ENCODE measurements around the gene ADAMTS12. TPM values are rescaled to one million over a fixed set of nuclear protein-coding genes. Genes with fewer than 3 reads are reported as not detected.
A peak's percentile ranks its signal among the peaks of the same experiment; 100 is the strongest.

The ADAMTS12 gene
- total and polyA plus RNA-seq, 10 of the 15 experiments (the other 5 are each of a cell fraction or from before 2014, with no cell fraction given): 0.11 to 35.8 (median 20.7) TPM

DNA sequence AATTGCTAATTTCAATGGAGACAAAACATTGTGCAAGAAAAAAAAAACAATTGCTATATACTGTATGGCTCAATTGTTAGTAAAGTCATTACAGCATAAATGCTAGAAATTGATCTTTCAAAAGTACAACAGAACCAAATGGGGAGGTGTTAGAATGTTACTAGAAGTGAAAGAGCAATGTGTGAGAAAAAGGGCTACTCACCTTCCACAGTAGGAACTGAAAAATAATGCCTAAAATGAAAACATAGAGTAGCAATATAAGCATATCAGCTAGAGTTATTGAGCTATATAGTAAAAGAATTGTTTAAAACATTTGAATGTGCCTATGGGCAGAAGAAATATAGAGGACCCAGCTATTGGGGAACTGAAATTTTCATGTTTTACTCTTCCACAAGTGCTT, 33.5 kb upstream of the ADAMTS12 start:
- H3K9ac ChIP-seq (ENCODE audit: control insufficient read depth, insufficient read depth, low read length): no peak overlapping the region
- ChIA-PET SMC1A (ENCODE audit: uncharacterized antibody, unreplicated experiment) (interaction anchor here (0.6 to 7.0 kb wide), 11 partner anchors 9 to 486 kb away, joined by 3 to 46 read pairs (median 4); partner anchors contain the start of gene RXFP3), CTCF (interaction anchor here (0.6 to 0.9 kb wide), 3 partner anchors 9 to 336 kb away, joined by 4 to 7 read pairs (median 4); no protein-coding TSS in a partner anchor), POLR2A (no interaction called here), RAD21 (ENCODE audit: unreplicated experiment) (interaction anchor here (0.7 to 2.0 kb wide), 7 partner anchors 9 to 336 kb away, joined by 3 to 22 read pairs (median 4); no protein-coding TSS in a partner anchor)
- no peaks in the 10 kb centered on the region for H4K20me1 ChIP-seq (ENCODE audit: control insufficient read depth, insufficient read depth)
- peak overlapping the region; percentile 51; the same call in 1 of the 2 replicates for H3K27ac ChIP-seq (ENCODE audit: control insufficient read depth, insufficient read depth)
- FAIRE-seq (no peak), ATAC-seq (peak; percentile 80), DNase-seq (ENCODE audit: low read depth, low spot score) (no peak)
- H3K4me3 ChIP-seq: no peak overlapping the region
- intact Hi-C loops (cut with micrococcal nuclease; ENCODE audit: unreplicated experiment) (no loop called here), in situ Hi-C loops (cut with MboI) (no loop called here)
- no peak overlapping the region for H2AFZ ChIP-seq (ENCODE audit: control insufficient read depth, low read depth, low read length)
- H3K9me3 ChIP-seq (replicated peaks; ENCODE audit: control insufficient read depth, insufficient read depth, low read length): no peaks in the 10 kb centered on the region
- no peaks in the 10 kb centered on the region for H3K36me3 ChIP-seq (ENCODE audit: control insufficient read depth in 2 of 2, insufficient read depth in 2 of 2, low read length in 1 of 2)
- peaks cover 19% of the 10 kb centered on the region for H3K4me1 ChIP-seq (ENCODE audit: control insufficient read depth, insufficient read depth, low read length)
- no peak overlapping the region; the same call in 1 of the 2 replicates for H3K4me2 ChIP-seq (ENCODE audit: control insufficient read depth, insufficient read depth)
- H3K79me2 ChIP-seq (ENCODE audit: control insufficient read depth, insufficient read depth, low read length): no peaks in the 10 kb centered on the region
- no peaks in the 10 kb centered on the region for H3K27me3 ChIP-seq (replicated peaks in 1 of 2; ENCODE audit: control insufficient read depth in 2 of 2, insufficient read depth in 2 of 2, low read length in 1 of 2)
- BruUV-seq (replicated peaks): no TSS peak
- TF ChIP-seq, protein P1, sequence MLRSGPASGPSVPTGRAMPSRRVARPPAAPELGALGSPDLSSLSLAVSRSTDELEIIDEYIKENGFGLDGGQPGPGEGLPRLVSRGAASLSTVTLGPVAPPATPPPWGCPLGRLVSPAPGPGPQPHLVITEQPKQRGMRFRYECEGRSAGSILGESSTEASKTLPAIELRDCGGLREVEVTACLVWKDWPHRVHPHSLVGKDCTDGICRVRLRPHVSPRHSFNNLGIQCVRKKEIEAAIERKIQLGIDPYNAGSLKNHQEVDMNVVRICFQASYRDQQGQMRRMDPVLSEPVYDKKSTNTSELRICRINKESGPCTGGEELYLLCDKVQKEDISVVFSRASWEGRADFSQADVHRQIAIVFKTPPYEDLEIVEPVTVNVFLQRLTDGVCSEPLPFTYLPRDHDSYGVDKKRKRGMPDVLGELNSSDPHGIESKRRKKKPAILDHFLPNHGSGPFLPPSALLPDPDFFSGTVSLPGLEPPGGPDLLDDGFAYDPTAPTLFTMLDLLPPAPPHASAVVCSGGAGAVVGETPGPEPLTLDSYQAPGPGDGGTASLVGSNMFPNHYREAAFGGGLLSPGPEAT (IDR thresholded peaks at IDR 0.05; ENCODE audit: low read depth): peak; percentile 60; the same call in 1 of the 2 replicates
- TF ChIP-seq SPI1 (IDR thresholded peaks at IDR 0.05; ENCODE audit: borderline replicate concordance, insufficient read depth, low read depth, low read length) (peak; percentile 33; the same call in 1 of the 2 replicates), PML (IDR thresholded peaks at IDR 0.05; ENCODE audit: low read length) (no peak), DPF2 (IDR thresholded peaks at IDR 0.05) (peak; percentile 59; the same call in 1 of the 2 replicates), POU2F2 (IDR thresholded peaks at IDR 0.05; ENCODE audit: borderline replicate concordance, low read depth, low read length) (no peak), ATF7 (IDR thresholded peaks at IDR 0.05; ENCODE audit: low read depth) (peak; percentile 51), SMC3 (IDR thresholded peaks at IDR 0.05; ENCODE audit: borderline replicate concordance, low read length) (no peak), SMARCA5 (IDR thresholded peaks at IDR 0.05) (no peak), NR2C1 (IDR thresholded peaks at IDR 0.05) (no peak), MTA2 (IDR thresholded peaks at IDR 0.05; ENCODE audit: low read depth) (peak; percentile 56; the same call in 1 of the 2 replicates), NBN (IDR thresholded peaks at IDR 0.05) (peak; percentile 54; the same call in 1 of the 2 replicates), EP300 (IDR thresholded peaks at IDR 0.05; ENCODE audit: borderline replicate concordance in 1 of 2, control insufficient read depth in 1 of 2, low read depth in 2 of 2, low read length in 2 of 2) (0 out of 4 replicates have a peak, but pooled peaks of 1 of the 2 experiments have one; percentile 30)
- TF ChIP-seq, protein P2, sequence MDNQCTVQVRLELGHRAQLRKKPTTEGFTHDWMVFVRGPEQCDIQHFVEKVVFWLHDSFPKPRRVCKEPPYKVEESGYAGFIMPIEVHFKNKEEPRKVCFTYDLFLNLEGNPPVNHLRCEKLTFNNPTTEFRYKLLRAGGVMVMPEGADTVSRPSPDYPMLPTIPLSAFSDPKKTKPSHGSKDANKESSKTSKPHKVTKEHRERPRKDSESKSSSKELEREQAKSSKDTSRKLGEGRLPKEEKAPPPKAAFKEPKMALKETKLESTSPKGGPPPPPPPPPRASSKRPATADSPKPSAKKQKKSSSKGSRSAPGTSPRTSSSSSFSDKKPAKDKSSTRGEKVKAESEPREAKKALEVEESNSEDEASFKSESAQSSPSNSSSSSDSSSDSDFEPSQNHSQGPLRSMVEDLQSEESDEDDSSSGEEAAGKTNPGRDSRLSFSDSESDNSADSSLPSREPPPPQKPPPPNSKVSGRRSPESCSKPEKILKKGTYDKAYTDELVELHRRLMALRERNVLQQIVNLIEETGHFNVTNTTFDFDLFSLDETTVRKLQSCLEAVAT (IDR thresholded peaks at IDR 0.05): 0 out of 2 replicates have a peak, but pooled peaks have one; percentile 31
